ENCODE results near the gene SPPL2C. TPM values are rescaled to one million over a fixed set of nuclear protein-coding genes. Genes with fewer than 3 reads are reported as not detected.
A peak's percentile ranks its signal among the peaks of the same experiment; 100 is the strongest.

Gene SPPL2C
- total RNA-seq, 2 experiments from 2014 or later, result not detected

DNA sequence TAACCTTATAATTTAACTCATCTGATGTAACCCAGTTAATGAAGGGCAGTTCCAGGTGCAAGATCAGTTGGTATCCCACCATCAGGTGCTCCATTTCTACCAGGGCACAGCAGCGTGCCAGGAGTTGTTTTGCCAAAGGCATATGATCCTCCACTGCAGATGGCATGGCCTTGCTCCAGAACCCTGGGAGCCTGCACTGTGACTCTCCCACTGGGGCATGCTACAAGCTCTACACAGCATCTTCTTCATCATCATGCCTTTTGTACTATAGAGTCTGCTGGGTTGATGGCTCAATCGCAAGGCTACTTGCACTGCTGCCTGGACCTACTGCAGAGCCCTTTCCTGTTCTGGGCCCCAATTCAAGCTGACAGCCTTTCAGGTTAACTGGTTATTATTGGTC is 38.4 kb downstream of the SPPL2C start:
- Mint-ChIP-seq H3K27me3 (peaks cover 5% of the 10 kb centered on the region), H3K4me3 (no peak overlapping the region), H3K36me3 (no peaks in the 10 kb centered on the region), H3K4me1 (peaks cover 10% of the 10 kb centered on the region), H3K27ac (no peak overlapping the region), H3K9me3 (ENCODE audit: low read depth) (no peaks in the 10 kb centered on the region)
- ATAC-seq (no peak), DNase-seq (no peak)
- CTCF ChIA-PET, result interaction anchor here (1.6 kb wide), 1 partner anchor 9 kb away, joined by 3 read pairs; no protein-coding TSS in a partner anchor

DNA sequence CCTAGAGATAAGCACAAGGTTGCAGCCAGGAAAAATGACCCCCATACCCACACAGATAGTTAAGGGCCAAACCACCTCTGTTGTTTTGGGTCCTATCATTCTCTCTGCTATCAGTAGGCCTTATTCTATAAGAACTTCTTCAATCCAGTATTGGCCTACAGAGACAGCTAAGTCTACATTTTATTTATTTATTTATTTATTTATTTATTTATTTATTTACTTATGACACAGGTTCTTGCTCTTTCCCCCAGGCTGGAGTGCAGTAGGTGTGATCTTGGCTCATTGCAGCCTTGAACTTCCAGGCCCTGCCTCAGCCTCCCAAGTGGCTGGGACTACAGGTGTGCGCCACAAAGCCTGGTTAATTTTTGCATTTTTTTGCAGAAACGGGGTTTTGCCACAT is 42.2 kb downstream of the SPPL2C start:
- DNase-seq, result no peak

GRCh38 chr17:45888392-45888791 is 43.7 kb downstream of the SPPL2C start:
- ATAC-seq, result no peak
- no peak overlapping the region for H3K4me3 Mint-ChIP-seq
- no peak overlapping the region for H3K27ac Mint-ChIP-seq
- DNase-seq, result no peak
- H3K27me3 Mint-ChIP-seq, result peaks cover 32% of the 10 kb centered on the region
- H3K36me3 Mint-ChIP-seq, result no peaks in the 10 kb centered on the region
- H3K4me1 Mint-ChIP-seq, result no peaks in the 10 kb centered on the region
- H3K9me3 Mint-ChIP-seq (ENCODE audit: low read depth), result no peaks in the 10 kb centered on the region
- CTCF ChIA-PET, result interaction anchor here (1.0 kb wide), 1 partner anchor 248 kb away, joined by 3 read pairs; no protein-coding TSS in a partner anchor

More for the DNA sequence above, 42.2 kb downstream of the SPPL2C start:
- CTCF ChIA-PET, result no interaction called here
- peaks cover 22% of the 10 kb centered on the region for H3K27me3 Mint-ChIP-seq
- peaks cover 10% of the 10 kb centered on the region for H3K4me1 Mint-ChIP-seq
- no peaks in the 10 kb centered on the region for H3K36me3 Mint-ChIP-seq
- H3K4me3 Mint-ChIP-seq, result no peak overlapping the region
- no peak for ATAC-seq
- no peak overlapping the region for H3K27ac Mint-ChIP-seq
- H3K9me3 Mint-ChIP-seq (ENCODE audit: low read depth), result no peaks in the 10 kb centered on the region

DNA sequence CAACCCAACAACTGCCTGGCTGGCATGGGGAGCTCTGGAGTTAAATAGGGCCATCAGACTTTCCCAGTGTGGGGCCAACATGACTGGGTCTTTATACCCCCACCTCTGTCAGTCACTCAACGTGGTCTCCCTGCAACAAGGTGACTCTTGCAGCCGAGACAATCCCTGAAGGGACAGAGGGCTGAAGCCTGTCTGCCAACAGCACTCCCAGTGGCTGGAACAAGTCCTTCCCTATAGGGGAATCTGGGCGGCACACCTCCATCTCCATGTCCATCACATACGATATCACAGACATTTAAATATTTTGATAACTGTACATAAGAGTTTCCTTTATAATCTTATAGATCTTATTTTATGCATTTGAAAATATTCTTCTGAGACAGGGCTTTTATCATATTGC is 44.9 kb downstream of the SPPL2C start:
- Mint-ChIP-seq H3K9me3 (ENCODE audit: low read depth) (no peaks in the 10 kb centered on the region), H3K36me3 (no peaks in the 10 kb centered on the region), H3K4me3 (no peak overlapping the region), H3K4me1 (peaks cover 2% of the 10 kb centered on the region), H3K27me3 (peaks cover 40% of the 10 kb centered on the region), H3K27ac (no peak overlapping the region)
- ATAC-seq (no peak), DNase-seq (no peak)
- CTCF ChIA-PET, result no interaction called here

- H3K27ac Mint-ChIP-seq, result peak overlapping the region; percentile 24
- no peak for DNase-seq
- H3K4me1 Mint-ChIP-seq, result peaks cover 14% of the 10 kb centered on the region
- H3K27me3 Mint-ChIP-seq, result peaks cover 70% of the 10 kb centered on the region
- H3K4me3 Mint-ChIP-seq, result peak overlapping the region; percentile 56
- H3K9me3 Mint-ChIP-seq (ENCODE audit: low read depth), result no peaks in the 10 kb centered on the region
- CTCF ChIA-PET, result interaction anchor here (0.6 to 1.8 kb wide), 5 partner anchors 9 to 316 kb away, joined by 3 to 11 read pairs (median 7); no protein-coding TSS in a partner anchor
- no peaks in the 10 kb centered on the region for H3K36me3 Mint-ChIP-seq
- no peak for ATAC-seq
Measured at GRCh38 chr17:45893725-45894021, 49.0 kb downstream of the SPPL2C start.

- H3K27me3 Mint-ChIP-seq, result peaks cover 76% of the 10 kb centered on the region
- CTCF ChIA-PET, result interaction anchor here (0.6 to 1.8 kb wide), 5 partner anchors 9 to 316 kb away, joined by 3 to 11 read pairs (median 7); no protein-coding TSS in a partner anchor
- H3K4me1 Mint-ChIP-seq, result peaks cover 14% of the 10 kb centered on the region
Measured at GRCh38 chr17:45894022-45894784, 49.5 kb downstream of the SPPL2C start, which contains the start of gene MAPT. MAPT (plus strand) TSS chr17:45894554; CDS start chr17:45962338, 67,784 bp downstream.

GRCh38 chr17:45895304-45895968 is 50.8 kb downstream of the SPPL2C start:
- ATAC-seq (no peak), DNase-seq (no peak)
- Mint-ChIP-seq H3K9me3 (ENCODE audit: low read depth) (no peaks in the 10 kb centered on the region), H3K27me3 (peaks cover 80% of the 10 kb centered on the region), H3K36me3 (no peaks in the 10 kb centered on the region), H3K4me1 (peaks cover 14% of the 10 kb centered on the region), H3K27ac (no peak overlapping the region), H3K4me3 (peak overlapping the region; percentile 70)
- CTCF ChIA-PET, result no interaction called here

More at GRCh38 chr17:45894022-45894784, 49.5 kb downstream of the SPPL2C start, which contains the start of gene MAPT:
- H3K4me3 Mint-ChIP-seq, result peak within 1 kb of the TSS; percentile 70
- no peaks in the 10 kb centered on the region for H3K9me3 Mint-ChIP-seq (ENCODE audit: low read depth)
- ATAC-seq (peak; percentile 89), DNase-seq (peak; percentile 78)
- no peaks in the 10 kb centered on the region for H3K36me3 Mint-ChIP-seq
- H3K27ac Mint-ChIP-seq, result peak within 1 kb of the TSS; percentile 24

GRCh38 chr17:45895969-45896785 is 51.5 kb downstream of the SPPL2C start:
- Mint-ChIP-seq H3K4me1 (peaks cover 14% of the 10 kb centered on the region), H3K27ac (no peak overlapping the region), H3K9me3 (ENCODE audit: low read depth) (no peaks in the 10 kb centered on the region), H3K27me3 (peaks cover 79% of the 10 kb centered on the region), H3K36me3 (no peaks in the 10 kb centered on the region), H3K4me3 (peak overlapping the region; percentile 56)
- DNase-seq (no peak), ATAC-seq (no peak)
- CTCF ChIA-PET, result no interaction called here

Other genes starting within 250 kb of the SPPL2C start
- gene CRHR1, start 60.6 kb upstream of the SPPL2C start, total RNA-seq, result not detected
- under 1 TPM in 1 of 2 experiments, not detected in 1; 0.15 TPM for gene MAPT, start 49.7 kb downstream of the SPPL2C start, total RNA-seq
- not detected for gene STH, start 154.4 kb downstream of the SPPL2C start, total RNA-seq

Measured in activated CD8-positive, alpha-beta memory T cell treated with anti-CD3 and anti-CD28 coated beads, Interleukin-2, amount 10 ng/mL, durations not matched to agents 7 days and 5 days (primary cell).